Measurements from ENCODE around the gene C3orf52.

DNA sequence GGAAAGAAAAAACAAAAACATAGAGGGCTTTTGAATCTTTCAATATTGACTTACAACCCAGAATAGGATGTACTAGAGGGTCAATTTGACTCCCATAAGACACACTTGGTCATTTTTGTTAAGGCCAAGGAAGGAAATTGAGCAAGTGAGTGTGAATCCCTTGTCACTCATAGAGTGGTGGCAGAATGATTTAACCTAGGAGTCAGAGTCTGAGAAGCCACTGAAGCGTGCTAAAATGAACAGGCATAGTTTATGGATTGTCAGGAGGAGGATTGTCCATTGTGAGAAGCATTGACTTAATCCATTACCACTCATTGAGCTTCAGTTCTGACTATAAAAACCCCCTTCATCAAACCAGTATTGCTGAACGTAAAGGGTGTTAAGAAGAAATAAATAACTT lies 55.1 kb downstream of the C3orf52 start:
- TF ChIP-seq, protein P1, sequence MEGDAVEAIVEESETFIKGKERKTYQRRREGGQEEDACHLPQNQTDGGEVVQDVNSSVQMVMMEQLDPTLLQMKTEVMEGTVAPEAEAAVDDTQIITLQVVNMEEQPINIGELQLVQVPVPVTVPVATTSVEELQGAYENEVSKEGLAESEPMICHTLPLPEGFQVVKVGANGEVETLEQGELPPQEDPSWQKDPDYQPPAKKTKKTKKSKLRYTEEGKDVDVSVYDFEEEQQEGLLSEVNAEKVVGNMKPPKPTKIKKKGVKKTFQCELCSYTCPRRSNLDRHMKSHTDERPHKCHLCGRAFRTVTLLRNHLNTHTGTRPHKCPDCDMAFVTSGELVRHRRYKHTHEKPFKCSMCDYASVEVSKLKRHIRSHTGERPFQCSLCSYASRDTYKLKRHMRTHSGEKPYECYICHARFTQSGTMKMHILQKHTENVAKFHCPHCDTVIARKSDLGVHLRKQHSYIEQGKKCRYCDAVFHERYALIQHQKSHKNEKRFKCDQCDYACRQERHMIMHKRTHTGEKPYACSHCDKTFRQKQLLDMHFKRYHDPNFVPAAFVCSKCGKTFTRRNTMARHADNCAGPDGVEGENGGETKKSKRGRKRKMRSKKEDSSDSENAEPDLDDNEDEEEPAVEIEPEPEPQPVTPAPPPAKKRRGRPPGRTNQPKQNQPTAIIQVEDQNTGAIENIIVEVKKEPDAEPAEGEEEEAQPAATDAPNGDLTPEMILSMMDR (IDR thresholded peaks at IDR 0.05; ENCODE audit: low read depth, low read length), result no peak
- TF ChIP-seq, protein P2, sequence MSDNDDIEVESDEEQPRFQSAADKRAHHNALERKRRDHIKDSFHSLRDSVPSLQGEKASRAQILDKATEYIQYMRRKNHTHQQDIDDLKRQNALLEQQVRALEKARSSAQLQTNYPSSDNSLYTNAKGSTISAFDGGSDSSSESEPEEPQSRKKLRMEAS (IDR thresholded peaks at IDR 0.05; ENCODE audit: low read depth, low read length), result no peak

Data from NB4 (cell line).